Measurements from ENCODE around the gene CAPN5. TPM values are rescaled to one million over a fixed set of nuclear protein-coding genes. Genes with fewer than 3 reads are reported as not detected.
A peak's percentile ranks its signal among the peaks of the same experiment; 100 is the strongest.

CAPN5 gene
- total RNA-seq, 4 donors from 2014 or later = 15.9 to 24.5 (median 19.8) TPM

DNA sequence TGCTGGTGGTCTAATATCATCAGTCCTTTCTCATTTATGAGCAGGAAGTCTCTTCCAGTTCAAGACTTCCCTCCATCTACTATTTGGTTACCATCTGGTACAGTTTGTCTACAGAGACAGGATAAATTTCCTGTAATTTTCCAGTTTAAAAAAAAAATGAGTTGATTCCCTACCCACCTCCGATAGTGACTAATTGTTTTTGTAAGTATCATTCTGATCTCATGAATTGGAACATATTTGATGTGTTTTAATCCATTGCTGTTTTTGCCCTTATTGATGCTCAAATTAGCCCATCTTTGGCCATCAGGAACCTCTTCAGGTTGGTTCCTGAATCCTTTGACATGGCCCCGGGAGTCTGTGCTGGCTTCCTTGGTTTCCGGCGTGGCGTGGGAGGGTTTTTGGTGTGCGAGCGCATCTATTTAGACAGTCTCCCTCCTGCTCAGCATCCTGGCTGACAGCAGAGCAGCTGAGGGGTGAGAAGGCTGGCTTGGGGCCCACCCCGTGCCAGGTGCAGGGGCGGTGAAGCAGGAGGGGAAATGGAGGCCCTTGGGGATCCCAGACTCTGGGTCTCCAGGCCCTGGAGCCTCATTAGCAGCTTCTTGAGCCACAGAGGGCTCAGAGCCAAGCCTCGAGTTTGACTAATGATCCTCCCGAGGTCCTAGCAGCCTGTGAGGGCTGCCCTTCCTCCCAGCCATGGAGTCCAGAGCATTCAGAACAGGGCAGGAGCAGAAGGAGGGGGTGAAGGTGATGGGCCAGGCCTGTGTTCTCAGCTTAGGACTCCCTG lies 42.7 kb downstream of the CAPN5 start:
- H3K9me3 ChIP-seq = no peaks in the 10 kb centered on the region
- H3K27me3 ChIP-seq = no peaks in the 10 kb centered on the region
- WGBS, 2 donors = 57 to 65% methylated on average over 11 of the region's 11 CpGs
- TF ChIP-seq, protein P1, sequence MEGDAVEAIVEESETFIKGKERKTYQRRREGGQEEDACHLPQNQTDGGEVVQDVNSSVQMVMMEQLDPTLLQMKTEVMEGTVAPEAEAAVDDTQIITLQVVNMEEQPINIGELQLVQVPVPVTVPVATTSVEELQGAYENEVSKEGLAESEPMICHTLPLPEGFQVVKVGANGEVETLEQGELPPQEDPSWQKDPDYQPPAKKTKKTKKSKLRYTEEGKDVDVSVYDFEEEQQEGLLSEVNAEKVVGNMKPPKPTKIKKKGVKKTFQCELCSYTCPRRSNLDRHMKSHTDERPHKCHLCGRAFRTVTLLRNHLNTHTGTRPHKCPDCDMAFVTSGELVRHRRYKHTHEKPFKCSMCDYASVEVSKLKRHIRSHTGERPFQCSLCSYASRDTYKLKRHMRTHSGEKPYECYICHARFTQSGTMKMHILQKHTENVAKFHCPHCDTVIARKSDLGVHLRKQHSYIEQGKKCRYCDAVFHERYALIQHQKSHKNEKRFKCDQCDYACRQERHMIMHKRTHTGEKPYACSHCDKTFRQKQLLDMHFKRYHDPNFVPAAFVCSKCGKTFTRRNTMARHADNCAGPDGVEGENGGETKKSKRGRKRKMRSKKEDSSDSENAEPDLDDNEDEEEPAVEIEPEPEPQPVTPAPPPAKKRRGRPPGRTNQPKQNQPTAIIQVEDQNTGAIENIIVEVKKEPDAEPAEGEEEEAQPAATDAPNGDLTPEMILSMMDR (IDR thresholded peaks at IDR 0.05) = no peak
- no peak for TF ChIP-seq POLR2A (IDR thresholded peaks at IDR 0.05)
- no peak for TF ChIP-seq EP300 (IDR thresholded peaks at IDR 0.05)
- H3K36me3 ChIP-seq = peaks cover 0 to 4% (median 0%) of the 10 kb centered on the region in 3 donors
- H3K4me3 ChIP-seq = no peak overlapping the region
- peak overlapping the region in 2 of 4 donors; percentile 64 to 79 for H3K27ac ChIP-seq
- H3K4me1 ChIP-seq = peaks cover 0 to 61% (median 28%) of the 10 kb centered on the region in 4 donors
- peak in 1 of 2 donors; percentile 50 for DNase-seq (ENCODE audit: low spot score in 2 of 2)

DNA sequence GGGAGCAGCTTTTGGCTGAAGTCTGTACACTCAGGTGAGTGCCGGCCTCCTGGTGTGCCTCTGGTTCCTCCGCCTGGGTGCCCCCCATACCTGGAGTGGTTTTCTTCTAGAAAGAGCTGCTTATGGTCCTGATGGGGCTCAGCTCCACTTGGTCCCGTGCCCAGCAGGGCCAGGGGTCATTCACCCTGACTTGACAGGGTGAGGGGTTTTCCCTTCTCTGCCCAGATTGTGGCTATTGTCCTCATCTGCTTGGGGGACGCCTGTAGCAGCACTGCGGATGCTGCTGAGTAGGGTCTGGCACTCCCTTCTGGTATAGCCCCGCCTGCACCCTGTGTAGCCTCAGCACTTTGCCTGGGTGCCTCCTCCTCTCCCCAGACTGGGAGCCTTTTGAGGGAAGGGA lies 44.1 kb downstream of the CAPN5 start:
- peaks cover 0 to 59% (median 28%) of the 10 kb centered on the region in 4 donors for H3K4me1 ChIP-seq
- no peak overlapping the region for H3K4me3 ChIP-seq
- TF ChIP-seq, protein P1 (IDR thresholded peaks at IDR 0.05) = no peak
- TF ChIP-seq POLR2A (IDR thresholded peaks at IDR 0.05) (no peak), EP300 (IDR thresholded peaks at IDR 0.05) (no peak)
- DNase-seq (ENCODE audit: low spot score in 2 of 2) = no peak
- peaks cover 0 to 18% (median 0%) of the 10 kb centered on the region in 3 donors for H3K36me3 ChIP-seq
- no peaks in the 10 kb centered on the region for H3K9me3 ChIP-seq
- no peaks in the 10 kb centered on the region for H3K27me3 ChIP-seq
- WGBS, 2 donors = 63 to 69% methylated on average over 6 of the region's 6 CpGs
- H3K27ac ChIP-seq = no peak overlapping the region

DNA sequence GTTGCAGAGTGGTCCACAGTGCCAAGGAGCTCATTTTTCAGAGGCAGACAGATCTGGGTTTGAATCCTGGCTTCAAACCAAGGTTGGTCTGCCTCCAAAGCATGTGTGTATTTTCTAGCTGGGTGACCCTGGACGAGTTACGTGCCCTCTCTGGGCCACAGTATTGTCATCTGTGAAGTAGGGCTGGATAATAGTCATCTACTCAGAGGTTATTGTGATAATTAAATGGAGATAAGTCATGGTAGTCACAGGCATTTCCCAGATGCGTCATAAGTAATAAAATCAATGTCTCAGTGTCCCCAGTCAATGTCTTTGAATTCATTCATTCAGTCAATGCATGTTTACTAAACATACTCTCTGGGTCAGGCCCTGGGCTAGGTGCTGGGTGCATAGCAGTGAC lies 44.5 kb downstream of the CAPN5 start:
- Histone ChIP-seq H3K4me3 (no peak overlapping the region), H3K9me3 (no peaks in the 10 kb centered on the region), H3K4me1 (peaks cover 0 to 54% (median 26%) of the 10 kb centered on the region in 4 donors), H3K27ac (no peak overlapping the region), H3K36me3 (peaks cover 0 to 23% (median 0%) of the 10 kb centered on the region in 3 donors), H3K27me3 (no peaks in the 10 kb centered on the region)
- DNase-seq (ENCODE audit: low spot score in 2 of 2) = no peak
- TF ChIP-seq, protein P1 (IDR thresholded peaks at IDR 0.05) = no peak
- TF ChIP-seq EP300 (IDR thresholded peaks at IDR 0.05) = no peak
- TF ChIP-seq POLR2A (IDR thresholded peaks at IDR 0.05) = no peak
- 47 to 59% methylated on average over 3 of the region's 3 CpGs for WGBS, 2 donors

- H3K27ac ChIP-seq = no peak overlapping the region
- no peak for DNase-seq (ENCODE audit: low spot score in 2 of 2)
- TF ChIP-seq, protein P1 (IDR thresholded peaks at IDR 0.05) = no peak
- TF ChIP-seq POLR2A (IDR thresholded peaks at IDR 0.05) (no peak), EP300 (IDR thresholded peaks at IDR 0.05) (no peak)
- H3K27me3 ChIP-seq = no peaks in the 10 kb centered on the region
- H3K4me3 ChIP-seq = no peak overlapping the region
- peaks cover 0 to 29% (median 0%) of the 10 kb centered on the region in 3 donors for H3K36me3 ChIP-seq
- 93 to 94% methylated on average over 6 of the region's 6 CpGs for WGBS, 2 donors
- peaks cover 0 to 48% (median 24%) of the 10 kb centered on the region in 4 donors for H3K4me1 ChIP-seq
- H3K9me3 ChIP-seq = no peaks in the 10 kb centered on the region
Measured at GRCh38 chr11:77111946-77112345, 45.2 kb downstream of the CAPN5 start.

GRCh38 chr11:77112641-77113381 lies 46.0 kb downstream of the CAPN5 start:
- H3K4me3 ChIP-seq = no peak overlapping the region
- no peak for DNase-seq (ENCODE audit: low spot score in 2 of 2)
- no peak overlapping the region for H3K27ac ChIP-seq
- no peak for TF ChIP-seq POLR2A (IDR thresholded peaks at IDR 0.05)
- TF ChIP-seq, protein P1 (IDR thresholded peaks at IDR 0.05) = no peak
- no peak for TF ChIP-seq EP300 (IDR thresholded peaks at IDR 0.05)
- peaks cover 0 to 37% (median 0%) of the 10 kb centered on the region in 3 donors for H3K36me3 ChIP-seq
- no peaks in the 10 kb centered on the region for H3K27me3 ChIP-seq
- no peaks in the 10 kb centered on the region for H3K9me3 ChIP-seq
- peaks cover 0 to 39% (median 16%) of the 10 kb centered on the region in 4 donors for H3K4me1 ChIP-seq
- WGBS, 2 donors = 89% methylated on average over 18 to 20 of the region's 20 CpGs

Data from tibial nerve (tissue), 4 donors.